H9 (cell line): Measurements from ENCODE around the gene CHD6. TPM values are rescaled to one million over a fixed set of nuclear protein-coding genes. Genes with fewer than 3 reads are reported as not detected.

Experiments
- DNase-seq: peaks from one replicate; pipeline ENCODE4 v3.0.0-alpha.2; 2017
- H2AFZ ChIP-seq: one replicate; pipeline ENCODE4 v1.6.1; 2013; ENCODE audit warnings: mild to moderate bottlenecking, low read length, control low read depth, moderate library complexity
- H2AK5ac ChIP-seq: 2 replicates; pipeline ENCODE4 v1.6.1; 2013; ENCODE audit warnings: low read length, control low read depth, mixed read lengths; ENCODE audit not compliant: insufficient read length
- H2BK120ac ChIP-seq: one replicate; pipeline ENCODE4 v1.6.1; 2013; ENCODE audit warnings: low read depth, mild to moderate bottlenecking, low read length, control low read depth, inconsistent platforms; ENCODE audit not compliant: poor library complexity, severe bottlenecking
- H2BK12ac ChIP-seq: 2 replicates; pipeline ENCODE4 v1.6.1; 2013; ENCODE audit warnings: low read length, control low read depth, mixed read lengths, low read depth; ENCODE audit not compliant: insufficient read length
- H2BK15ac ChIP-seq: 2 replicates; pipeline ENCODE4 v1.6.1; 2013; ENCODE audit warnings: low read depth, low read length, control low read depth
- H2BK20ac ChIP-seq: one replicate; pipeline ENCODE4 v1.6.1; 2013; ENCODE audit warnings: low read depth, mild to moderate bottlenecking, low read length, control low read depth, inconsistent platforms; ENCODE audit not compliant: poor library complexity, severe bottlenecking
- H2BK5ac ChIP-seq: 2 replicates; pipeline ENCODE4 v1.6.1; 2013; ENCODE audit warnings: low read length, control low read depth, mixed read lengths; ENCODE audit not compliant: insufficient read length
- H3K14ac ChIP-seq: 2 replicates; pipeline ENCODE4 v1.6.1; 2013; ENCODE audit warnings: low read length, control low read depth; ENCODE audit not compliant: insufficient read depth
- H3K18ac ChIP-seq: 2 replicates; pipeline ENCODE4 v1.6.1; 2013; ENCODE audit warnings: low read depth, mild to moderate bottlenecking, mixed read lengths, low read length, control low read depth; ENCODE audit not compliant: insufficient read length
- H3K23ac ChIP-seq: 2 replicates; pipeline ENCODE4 v1.6.1; 2013; ENCODE audit warnings: low read length, control low read depth, mixed read lengths, low read depth; ENCODE audit not compliant: insufficient read length
- H3K23me2 ChIP-seq: 2 replicates; pipeline ENCODE4 v1.6.1; 2013; ENCODE audit warnings: low read depth, mild to moderate bottlenecking, mixed read lengths, low read length, control low read depth; ENCODE audit not compliant: insufficient read length, poor library complexity, severe bottlenecking
- H3K27ac ChIP-seq: 2 replicates; pipeline ENCODE4 v1.5.1; 2013; ENCODE audit warnings: low read length, control low read depth, mixed read lengths, low read depth; ENCODE audit not compliant: insufficient read length
- H3K27me3 ChIP-seq: 2 replicates; pipeline ENCODE4 v1.6.1; 2013; ENCODE audit warnings: low read length, control low read depth, inconsistent platforms; ENCODE audit not compliant: insufficient read depth
- H3K4ac ChIP-seq: 2 replicates; pipeline ENCODE4 v1.6.1; 2013; ENCODE audit warnings: low read depth, mild to moderate bottlenecking, control low read depth, inconsistent platforms, low read length, moderate library complexity
- H3K4me1 ChIP-seq: 2 replicates; pipeline ENCODE4 v1.6.1; 2013; ENCODE audit warnings: low read length, control low read depth, inconsistent platforms; ENCODE audit not compliant: insufficient read depth
- H3K4me2 ChIP-seq: 2 replicates; pipeline ENCODE4 v1.6.1; 2013; ENCODE audit warnings: low read length, control low read depth, mixed read lengths; ENCODE audit not compliant: insufficient read length, insufficient read depth
- H3K56ac ChIP-seq: 2 replicates; pipeline ENCODE4 v1.6.1; 2013; ENCODE audit warnings: low read depth, mild to moderate bottlenecking, mixed read lengths, low read length, control low read depth; ENCODE audit not compliant: insufficient read length
- H3K79me1 ChIP-seq: 2 replicates; pipeline ENCODE4 v1.6.1; 2013; ENCODE audit warnings: low read depth, mild to moderate bottlenecking, moderate library complexity, low read length, control low read depth, inconsistent platforms; ENCODE audit not compliant: insufficient read depth, poor library complexity, severe bottlenecking
- H3K79me2 ChIP-seq: 2 replicates; pipeline ENCODE4 v1.6.1; 2013; ENCODE audit warnings: low read length, control low read depth, inconsistent platforms; ENCODE audit not compliant: insufficient read depth
- H3K9ac ChIP-seq: 2 replicates; pipeline ENCODE4 v1.6.1; 2013; ENCODE audit warnings: low read length, control low read depth, mixed read lengths; ENCODE audit not compliant: insufficient read length; ENCODE audit errors: extremely low read depth
- H3K9me3 ChIP-seq: one replicate; pipeline ENCODE4 v1.6.1; 2013; ENCODE audit warnings: low read depth, low read length, inconsistent platforms; ENCODE audit not compliant: control insufficient read depth
- H3T11ph ChIP-seq: one replicate; pipeline ENCODE4 v1.6.1; 2013; ENCODE audit warnings: mild to moderate bottlenecking, low read length, control low read depth, inconsistent platforms
- H4K20me1 ChIP-seq: one replicate; pipeline ENCODE4 v1.6.1; 2013; ENCODE audit not compliant: control insufficient read depth, insufficient read length, insufficient read depth
- H4K5ac ChIP-seq: 2 replicates; pipeline ENCODE4 v1.6.1; 2013; ENCODE audit warnings: low read depth, mild to moderate bottlenecking, mixed read lengths, low read length, control low read depth; ENCODE audit not compliant: insufficient read length
- H4K8ac ChIP-seq: replicated peaks from 2 replicates; pipeline ENCODE4 v1.6.1; 2013; ENCODE audit warnings: low read length, control low read depth, mixed read lengths, low read depth; ENCODE audit not compliant: insufficient read length
- H4K91ac ChIP-seq: 2 replicates; pipeline ENCODE4 v1.6.1; 2013; ENCODE audit warnings: low read depth, mild to moderate bottlenecking, moderate library complexity, mixed read lengths, low read length, control low read depth; ENCODE audit not compliant: insufficient read length
- H3K27ac Mint-ChIP-seq, 3 experiments: 2 replicates in 2 of 3; 3 replicates in 1 of 3; pipeline ENCODE4 v1.8.0; 2020 to 2021; ENCODE audit warnings: mixed read lengths in 3 of 3, mild to moderate bottlenecking in 1 of 3, moderate library complexity in 1 of 3
- H3K27me3 Mint-ChIP-seq: 2 replicates; pipeline ENCODE4 v1.8.0; 2021; ENCODE audit warnings: low read depth, mild to moderate bottlenecking, moderate library complexity, mixed read lengths
- H3K36me3 Mint-ChIP-seq, 3 experiments: 2 replicates in 2 of 3; 3 replicates in 1 of 3; pipeline ENCODE4 v1.8.0; 2020 to 2021; ENCODE audit warnings: low read depth in 3 of 3, mixed read lengths in 3 of 3; ENCODE audit not compliant: insufficient read depth in 1 of 3
- H3K4me1 Mint-ChIP-seq, 2 experiments: 2 replicates each; pipeline ENCODE4 v1.8.0; 2020; ENCODE audit warnings: mixed read lengths in 2 of 2
- H3K4me3 Mint-ChIP-seq, 2 experiments: 2 replicates in 1 of 2; 3 replicates in 1 of 2; pipeline ENCODE4 v1.8.0; 2020 to 2021; ENCODE audit warnings: mild to moderate bottlenecking in 2 of 2, mixed read lengths in 2 of 2, moderate library complexity in 1 of 2
- H3K9me3 Mint-ChIP-seq, 2 experiments: 2 replicates in 1 of 2; 3 replicates in 1 of 2; pipeline ENCODE4 v1.8.0; 2020; ENCODE audit warnings: mild to moderate bottlenecking in 2 of 2, mixed read lengths in 2 of 2, moderate library complexity in 1 of 2
- CTCF ChIP-seq: fragments of 200-600 bp; sonication (generic); conservative IDR thresholded peaks from 3 replicates; pipeline ENCODE4 v1.8.0; 2021; ENCODE audit warnings: antibody characterized with exemption, mild to moderate bottlenecking
- WGBS: extraction: QIAGEN DNeasy Blood & Tissue Kit; methylation state at CpG from one replicate; pipeline ENCODE4 v1.1.7; 2013; ENCODE audit warnings: missing lambda C conversion rate, low lambda C conversion rate, mixed read lengths; ENCODE audit not compliant: insufficient read length; ENCODE audit errors: extremely low coverage; 5-methylcytosine and 5-hydroxymethylcytosine counted together
- total RNA-seq: library from RNA; stranded (reverse); gene quantifications from 2 replicates; pipeline ENCODE4 v1.2.1, GENCODE V29; 2021

Gene CHD6
- total RNA-seq, 1 experiment from 2014 or later, result 51.5 TPM

GRCh38 chr20:41615110-41615509 lies 3.1 kb downstream of the CHD6 start:
- TF ChIP-seq CTCF, result no peak
- H2AFZ ChIP-seq, result no peak overlapping the region
- no peak overlapping the region for H2BK5ac ChIP-seq
- WGBS, result no CpG with 5 or more reads among the region's 1 CpG
- no peak overlapping the region for H3K18ac ChIP-seq
- H3K4me2 ChIP-seq, result no peak overlapping the region
- no peak overlapping the region for H3K14ac ChIP-seq
- peaks cover 9% of the 10 kb centered on the region for H3K23me2 ChIP-seq
- no peaks in the 10 kb centered on the region for H3K27me3 ChIP-seq
- H3K9ac ChIP-seq, result no peak overlapping the region
- no peak overlapping the region for H2BK12ac ChIP-seq
- no peak overlapping the region for H3K4ac ChIP-seq
- no peak for DNase-seq
- peaks cover 0 to 6% (median 2%) of the 10 kb centered on the region in 3 experiments; a peak in 2 of 7 replicates for H3K36me3 Mint-ChIP-seq
- peaks cover 4% of the 10 kb centered on the region for H3K79me1 ChIP-seq
- no peak overlapping the region for H3K27ac Mint-ChIP-seq
- H2BK120ac ChIP-seq, result no peak overlapping the region
- H3K4me1 Mint-ChIP-seq, result peaks cover 52 to 56% of the 10 kb centered on the region in 2 experiments
- H2BK20ac ChIP-seq, result no peak overlapping the region
- peak overlapping the region in 1 of 2 experiments; percentile 6; a peak in 1 of 5 replicates for H3K4me3 Mint-ChIP-seq
- H3K79me2 ChIP-seq, result peaks cover 48% of the 10 kb centered on the region; the same call in 1 of the 2 replicates
- H4K20me1 ChIP-seq, result no peaks in the 10 kb centered on the region
- no peak overlapping the region for H3T11ph ChIP-seq
- no peaks in the 10 kb centered on the region for H3K9me3 ChIP-seq
- H3K27ac ChIP-seq, result no peak overlapping the region
- no peak overlapping the region for H3K23ac ChIP-seq
- H4K5ac ChIP-seq, result no peak overlapping the region
- H3K27me3 Mint-ChIP-seq, result peaks cover 1% of the 10 kb centered on the region
- no peak overlapping the region for H2AK5ac ChIP-seq
- H3K4me1 ChIP-seq, result peaks cover 9% of the 10 kb centered on the region
- no peak overlapping the region for H4K91ac ChIP-seq
- H4K8ac ChIP-seq, result no peak overlapping the region
- H3K9me3 Mint-ChIP-seq, result no peaks in the 10 kb centered on the region
- H3K56ac ChIP-seq, result no peak overlapping the region
- no peak overlapping the region for H2BK15ac ChIP-seq
